PFSK-1 (cell line): ENCODE measurements around the gene PLOD2.

Source experiments
- FOXP2 ChIP-seq: optimal IDR thresholded peaks from 2 replicates; pipeline ENCODE3; 2011; ENCODE audit warnings: borderline replicate concordance, control low read depth, inconsistent platforms; ENCODE audit not compliant: insufficient read depth; ENCODE audit errors: extremely low read length, extremely low read depth
- POLR2AphosphoS5 ChIP-seq: IDR thresholded peaks from 2 replicates; pipeline ENCODE4 v1.6.1; 2012; ENCODE audit warnings: low read depth, mild to moderate bottlenecking, control low read depth, low read length, moderate library complexity
- REST ChIP-seq, 2 experiments: IDR thresholded peaks; 2 replicates each; pipeline versions ENCODE4 v1.6.1 to v1.8.0; 2011 to 2012; ENCODE audit warnings: low read depth in 2 of 2, low read length in 2 of 2, control low read depth in 1 of 2, inconsistent platforms in 1 of 2, mild to moderate bottlenecking in 1 of 2, moderate library complexity in 1 of 2; ENCODE audit not compliant: insufficient read depth in 1 of 2
- SIN3A ChIP-seq: IDR thresholded peaks from 2 replicates; pipeline ENCODE4 v1.6.1; 2012; ENCODE audit warnings: mild to moderate bottlenecking, low read length, moderate library complexity, borderline replicate concordance; ENCODE audit not compliant: insufficient read depth
- TAF1 ChIP-seq: IDR thresholded peaks from 2 replicates; pipeline ENCODE4 v1.6.1; 2012; ENCODE audit warnings: low read length, control low read depth, borderline replicate concordance; ENCODE audit not compliant: insufficient read depth

PLOD2 gene

GRCh38 chr3:146170591-146170990, 9.6 kb upstream of the PLOD2 start:
- TF ChIP-seq POLR2AphosphoS5 = no peak

- TF ChIP-seq SIN3A (no peak), POLR2AphosphoS5 (no peak), TAF1 (no peak), REST (IDR thresholded peaks at IDR 0.05; ENCODE audit: insufficient read depth in 1 of 2, low read depth in 2 of 2, low read length in 2 of 2) (no peak), FOXP2 (no peak)
Observed at GRCh38 chr3:146169891-146170290, 8.9 kb upstream of the PLOD2 start.

GRCh38 chr3:146166826-146167225, 5.8 kb upstream of the PLOD2 start:
- no peak for TF ChIP-seq REST (IDR thresholded peaks at IDR 0.05; ENCODE audit: insufficient read depth in 1 of 2, low read depth in 2 of 2, low read length in 2 of 2)
- no peak for TF ChIP-seq SIN3A
- no peak for TF ChIP-seq FOXP2
- no peak for TF ChIP-seq POLR2AphosphoS5
- TF ChIP-seq TAF1 = no peak

GRCh38 chr3:146166415-146166821, 5.4 kb upstream of the PLOD2 start:
- no peak for TF ChIP-seq REST (IDR thresholded peaks at IDR 0.05; ENCODE audit: insufficient read depth in 1 of 2, low read depth in 2 of 2, low read length in 2 of 2)
- no peak for TF ChIP-seq SIN3A
- TF ChIP-seq TAF1 = no peak
- no peak for TF ChIP-seq FOXP2
- no peak for TF ChIP-seq POLR2AphosphoS5

GRCh38 chr3:146165877-146166276, 4.9 kb upstream of the PLOD2 start:
- no peak for TF ChIP-seq POLR2AphosphoS5
- no peak for TF ChIP-seq SIN3A
- no peak for TF ChIP-seq TAF1
- TF ChIP-seq REST (IDR thresholded peaks at IDR 0.05; ENCODE audit: insufficient read depth in 1 of 2, low read depth in 2 of 2, low read length in 2 of 2) = no peak
- no peak for TF ChIP-seq FOXP2
